ENCODE measurements around the gene RAB7A. TPM values are rescaled to one million over a fixed set of nuclear protein-coding genes. Genes with fewer than 3 reads are reported as not detected.

The RAB7A gene
- total RNA-seq, 1 donor from 2014 or later: 51.2 TPM

GRCh38 chr3:128859630-128860029 is 133.6 kb downstream of the RAB7A start:
- H3K36me3 ChIP-seq: no peaks in the 10 kb centered on the region

GRCh38 chr3:128861491-128861890 is 135.5 kb downstream of the RAB7A start:
- Mint-ChIP-seq H3K36me3 (peaks cover 30% of the 10 kb centered on the region), H3K9me3 (peaks cover 35% of the 10 kb centered on the region), H3K27ac (no peak overlapping the region), H3K4me3 (no peak overlapping the region), H3K4me1 (peaks cover 29% of the 10 kb centered on the region), H3K27me3 (ENCODE audit: insufficient read depth, low read depth) (peaks cover 6% of the 10 kb centered on the region)
- no peak overlapping the region for H3K27ac ChIP-seq
- H3K4me1 ChIP-seq: peaks cover 5% of the 10 kb centered on the region
- no peaks in the 10 kb centered on the region for H3K36me3 ChIP-seq
- H2AFZ ChIP-seq (replicated peaks): no peak overlapping the region
- DNase-seq (ENCODE audit: low spot score): no peak
- no peak overlapping the region for H3K4me2 ChIP-seq
- H3F3A ChIP-seq (ENCODE audit: low read depth): no peaks in the 10 kb centered on the region
- H4K20me1 ChIP-seq (ENCODE audit: low read depth): no peaks in the 10 kb centered on the region
- no peaks in the 10 kb centered on the region for H3K27me3 ChIP-seq
- no peak for TF ChIP-seq EZH2phosphoT487 (IDR thresholded peaks at IDR 0.05)
- no peak for TF ChIP-seq CTCF (IDR thresholded peaks at IDR 0.05)
- no peak for TF ChIP-seq EZH2 (IDR thresholded peaks at IDR 0.05)
- H3K4me3 ChIP-seq: no peak overlapping the region
- H3K9ac ChIP-seq: no peak overlapping the region
- no peaks in the 10 kb centered on the region for H3K9me3 ChIP-seq (ENCODE audit: low read depth)
- no peaks in the 10 kb centered on the region for H3K79me2 ChIP-seq (ENCODE audit: low read depth)

More at GRCh38 chr3:128859630-128860029, 133.6 kb downstream of the RAB7A start:
- Histone ChIP-seq H4K20me1 (ENCODE audit: low read depth) (no peaks in the 10 kb centered on the region), H3K4me1 (no peaks in the 10 kb centered on the region), H3K4me2 (no peak overlapping the region), H3K27ac (no peak overlapping the region), H3K4me3 (no peak overlapping the region), H3K9me3 (ENCODE audit: low read depth) (peaks cover 5% of the 10 kb centered on the region), H3K27me3 (no peaks in the 10 kb centered on the region), H3K79me2 (ENCODE audit: low read depth) (no peaks in the 10 kb centered on the region), H3K9ac (no peak overlapping the region), H2AFZ (replicated peaks) (no peak overlapping the region), H3F3A (ENCODE audit: low read depth) (no peaks in the 10 kb centered on the region)
- Mint-ChIP-seq H3K4me3 (no peak overlapping the region), H3K27me3 (ENCODE audit: insufficient read depth, low read depth) (peaks cover 9% of the 10 kb centered on the region), H3K36me3 (peaks cover 34% of the 10 kb centered on the region), H3K9me3 (peaks cover 49% of the 10 kb centered on the region), H3K27ac (no peak overlapping the region), H3K4me1 (peaks cover 14% of the 10 kb centered on the region)
- DNase-seq (ENCODE audit: low spot score): no peak
- TF ChIP-seq EZH2 (IDR thresholded peaks at IDR 0.05): no peak
- TF ChIP-seq CTCF (IDR thresholded peaks at IDR 0.05): no peak
- no peak for TF ChIP-seq EZH2phosphoT487 (IDR thresholded peaks at IDR 0.05)

GRCh38 chr3:128863560-128863959 is 137.6 kb downstream of the RAB7A start:
- no peaks in the 10 kb centered on the region for H3F3A ChIP-seq (ENCODE audit: low read depth)
- no peaks in the 10 kb centered on the region for H3K27me3 ChIP-seq
- no peaks in the 10 kb centered on the region for H3K79me2 ChIP-seq (ENCODE audit: low read depth)
- no peak overlapping the region for H3K4me3 ChIP-seq
- Mint-ChIP-seq H3K4me1 (peaks cover 34% of the 10 kb centered on the region), H3K36me3 (peaks cover 26% of the 10 kb centered on the region), H3K27me3 (ENCODE audit: insufficient read depth, low read depth) (peaks cover 6% of the 10 kb centered on the region), H3K4me3 (no peak overlapping the region), H3K27ac (no peak overlapping the region), H3K9me3 (peaks cover 27% of the 10 kb centered on the region)
- H3K9ac ChIP-seq: no peak overlapping the region
- no peak overlapping the region for H3K27ac ChIP-seq
- peaks cover 5% of the 10 kb centered on the region for H3K4me1 ChIP-seq
- TF ChIP-seq CTCF (IDR thresholded peaks at IDR 0.05) (peak; percentile 42), EZH2 (IDR thresholded peaks at IDR 0.05) (no peak), EZH2phosphoT487 (IDR thresholded peaks at IDR 0.05) (no peak)
- H3K9me3 ChIP-seq (ENCODE audit: low read depth): no peaks in the 10 kb centered on the region
- DNase-seq (ENCODE audit: low spot score): no peak
- H2AFZ ChIP-seq (replicated peaks): no peak overlapping the region
- H3K4me2 ChIP-seq: no peak overlapping the region
- H3K36me3 ChIP-seq: no peaks in the 10 kb centered on the region
- H4K20me1 ChIP-seq (ENCODE audit: low read depth): no peaks in the 10 kb centered on the region

Small RNA genes lying within 50 kb of the gene (small RNA-seq; reads per million reads assigned to genes)
- gene RF00399: not detected

Other genes starting within 250 kb of the RAB7A start
- gene GATA2, start 233.0 kb upstream of the RAB7A start, total RNA-seq (ENCODE audit: low replicate concordance): 0.09 TPM in 1 of 2 replicates, not detected in the other
- 186 and 214 TPM in 2 replicates for gene RPN1, start 75.4 kb upstream of the RAB7A start, total RNA-seq (ENCODE audit: low replicate concordance)
- gene ACAD9, start 153.4 kb downstream of the RAB7A start, total RNA-seq (ENCODE audit: low replicate concordance): 25.0 and 35.7 TPM in 2 replicates